ENCODE data around the gene SERP2. TPM values are rescaled to one million over a fixed set of nuclear protein-coding genes. Genes with fewer than 3 reads are reported as not detected.

Gene SERP2
- total and polyA plus RNA-seq, 2 donors (not counting 3 experiments of a cell fraction or from before 2014, with no cell fraction given), result 0.30 TPM; not detected in 1

DNA sequence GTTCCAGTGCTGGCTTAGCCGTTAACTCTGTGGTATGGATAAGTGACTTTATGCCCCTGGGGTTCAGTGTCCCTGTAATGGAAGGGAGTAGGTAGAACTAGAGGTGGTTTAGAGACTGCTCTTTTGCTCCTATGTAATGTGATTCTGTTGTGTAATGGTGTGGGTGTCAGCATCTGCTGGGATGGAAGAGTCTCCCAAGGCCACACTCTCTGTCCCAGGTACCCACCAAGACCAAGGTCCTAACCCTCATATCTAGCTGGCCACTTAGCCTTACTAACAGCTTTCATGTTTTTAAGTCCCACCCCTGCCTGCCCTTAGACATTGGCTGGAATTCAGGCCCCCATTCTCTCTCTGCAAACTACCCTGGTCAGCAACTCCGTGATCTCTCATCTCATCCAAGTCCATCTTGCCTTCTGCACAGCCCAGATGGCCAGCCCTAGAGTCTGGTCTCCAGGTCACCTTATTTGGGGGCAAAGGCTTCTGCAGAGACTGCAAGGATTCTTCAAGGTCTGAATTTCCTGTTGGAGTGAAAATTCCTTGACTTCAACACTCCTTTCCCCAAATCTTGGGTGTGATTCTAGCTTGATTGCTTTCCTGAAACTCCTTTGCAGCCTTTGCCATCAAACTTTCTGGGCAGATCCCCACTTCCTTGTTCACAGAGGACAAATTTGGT, 48.4 kb downstream of the SERP2 start:
- Histone ChIP-seq H3K36me3 (ENCODE audit: control insufficient read depth in 2 of 2, extremely low read depth in 1 of 2, insufficient read depth in 2 of 2, low read length in 2 of 2) (no peaks in the 10 kb centered on the region), H4K20me1 (replicated peaks; ENCODE audit: control insufficient read depth, extremely low read depth, insufficient read depth, low read length) (no peaks in the 10 kb centered on the region), H3K9me3 (replicated peaks; ENCODE audit: control insufficient read depth, insufficient read depth, low read length) (no peaks in the 10 kb centered on the region), H3K4me3 (replicated peaks in 1 of 3; ENCODE audit: insufficient read depth in 1 of 3, low read depth in 1 of 3, low read length in 3 of 3) (no peak overlapping the region), H3K27me3 (ENCODE audit: control insufficient read depth in 2 of 2, insufficient read depth in 2 of 2, low read length in 2 of 2) (peaks cover 4 to 5% of the 10 kb centered on the region in 2 experiments), H2AFZ (ENCODE audit: low read depth, low read length) (no peak overlapping the region), H3K9ac (replicated peaks; ENCODE audit: extremely low read depth, insufficient read depth, low read length) (no peak overlapping the region), H3K27ac (ENCODE audit: insufficient read depth, low read depth, low read length) (no peak overlapping the region), H3K4me2 (ENCODE audit: insufficient read depth, low read length) (no peak overlapping the region), H3K9me1 (replicated peaks; ENCODE audit: control insufficient read depth, extremely low read depth, insufficient read depth, low read length) (no peaks in the 10 kb centered on the region), H3K4me1 (ENCODE audit: control insufficient read depth, extremely low read depth, insufficient read depth, low read length) (no peaks in the 10 kb centered on the region), H3K79me2 (ENCODE audit: control insufficient read depth, insufficient read depth, low read length) (no peaks in the 10 kb centered on the region)
- no peak for DNase-seq (ENCODE audit: low read depth, low spot score)
- BruUV-seq (replicated peaks), result no TSS peak
- TF ChIP-seq MYC (IDR thresholded peaks at IDR 0.05; ENCODE audit: low read depth, low read length) (no peak), JUN (IDR thresholded peaks at IDR 0.05; ENCODE audit: borderline replicate concordance, insufficient read depth, insufficient read length, low read depth) (no peak)
- dilution Hi-C loops (cut with MboI; ENCODE audit: extremely low pct_ligation_motif_present, low sequenced_read_pairs), result no loop called here
- FAIRE-seq, result no peak
- CTCF ChIA-PET, result interaction anchor here (0.7 to 1.2 kb wide), 2 partner anchors 13 to 19 kb away, joined by 4 read pairs; no protein-coding TSS in a partner anchor
- POLR2A ChIA-PET, result no interaction called here
- intact Hi-C loops (cut with micrococcal nuclease), result no loop called here

- Histone ChIP-seq H3K9me1 (replicated peaks; ENCODE audit: control insufficient read depth, extremely low read depth, insufficient read depth, low read length) (no peaks in the 10 kb centered on the region), H3K36me3 (ENCODE audit: control insufficient read depth in 2 of 2, extremely low read depth in 1 of 2, insufficient read depth in 2 of 2, low read length in 2 of 2) (no peaks in the 10 kb centered on the region), H3K9me3 (replicated peaks; ENCODE audit: control insufficient read depth, insufficient read depth, low read length) (no peaks in the 10 kb centered on the region), H3K4me1 (ENCODE audit: control insufficient read depth, extremely low read depth, insufficient read depth, low read length) (no peaks in the 10 kb centered on the region), H2AFZ (ENCODE audit: low read depth, low read length) (no peak overlapping the region), H3K9ac (replicated peaks; ENCODE audit: extremely low read depth, insufficient read depth, low read length) (no peak overlapping the region), H3K79me2 (ENCODE audit: control insufficient read depth, insufficient read depth, low read length) (no peaks in the 10 kb centered on the region), H3K27ac (ENCODE audit: insufficient read depth, low read depth, low read length) (no peak overlapping the region), H4K20me1 (replicated peaks; ENCODE audit: control insufficient read depth, extremely low read depth, insufficient read depth, low read length) (no peaks in the 10 kb centered on the region), H3K4me2 (ENCODE audit: insufficient read depth, low read length) (no peak overlapping the region), H3K4me3 (replicated peaks in 1 of 3; ENCODE audit: insufficient read depth in 1 of 3, low read depth in 1 of 3, low read length in 3 of 3) (no peak overlapping the region), H3K27me3 (ENCODE audit: control insufficient read depth in 2 of 2, insufficient read depth in 2 of 2, low read length in 2 of 2) (peaks cover 4 to 5% of the 10 kb centered on the region in 2 experiments)
- TF ChIP-seq MAX (IDR thresholded peaks at IDR 0.05; ENCODE audit: insufficient read depth, insufficient read length), result no peak
- no peak for TF ChIP-seq JUN (IDR thresholded peaks at IDR 0.05; ENCODE audit: borderline replicate concordance, insufficient read depth, insufficient read length, low read depth)
- no peak for TF ChIP-seq MYC (IDR thresholded peaks at IDR 0.05; ENCODE audit: low read depth, low read length)
- TF ChIP-seq EZH2 (IDR thresholded peaks at IDR 0.05; ENCODE audit: borderline replicate concordance, low read depth, low read length, severe bottlenecking), result no peak
- TF ChIP-seq POLR2A (IDR thresholded peaks at IDR 0.05; ENCODE audit: low read depth, low read length), result no peak
- TF ChIP-seq, protein P1, sequence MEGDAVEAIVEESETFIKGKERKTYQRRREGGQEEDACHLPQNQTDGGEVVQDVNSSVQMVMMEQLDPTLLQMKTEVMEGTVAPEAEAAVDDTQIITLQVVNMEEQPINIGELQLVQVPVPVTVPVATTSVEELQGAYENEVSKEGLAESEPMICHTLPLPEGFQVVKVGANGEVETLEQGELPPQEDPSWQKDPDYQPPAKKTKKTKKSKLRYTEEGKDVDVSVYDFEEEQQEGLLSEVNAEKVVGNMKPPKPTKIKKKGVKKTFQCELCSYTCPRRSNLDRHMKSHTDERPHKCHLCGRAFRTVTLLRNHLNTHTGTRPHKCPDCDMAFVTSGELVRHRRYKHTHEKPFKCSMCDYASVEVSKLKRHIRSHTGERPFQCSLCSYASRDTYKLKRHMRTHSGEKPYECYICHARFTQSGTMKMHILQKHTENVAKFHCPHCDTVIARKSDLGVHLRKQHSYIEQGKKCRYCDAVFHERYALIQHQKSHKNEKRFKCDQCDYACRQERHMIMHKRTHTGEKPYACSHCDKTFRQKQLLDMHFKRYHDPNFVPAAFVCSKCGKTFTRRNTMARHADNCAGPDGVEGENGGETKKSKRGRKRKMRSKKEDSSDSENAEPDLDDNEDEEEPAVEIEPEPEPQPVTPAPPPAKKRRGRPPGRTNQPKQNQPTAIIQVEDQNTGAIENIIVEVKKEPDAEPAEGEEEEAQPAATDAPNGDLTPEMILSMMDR (IDR thresholded peaks at IDR 0.05; ENCODE audit: extremely low read depth in 1 of 2, insufficient read depth in 1 of 2, low read depth in 1 of 2, low read length in 2 of 2), result no peak
- TF ChIP-seq POLR2AphosphoS5 (IDR thresholded peaks at IDR 0.05; ENCODE audit: insufficient read depth, low read depth, low read length), result no peak
- no peak for TF ChIP-seq GATA2 (IDR thresholded peaks at IDR 0.05; ENCODE audit: insufficient read depth, insufficient read length, low read depth, low read length)
- TF ChIP-seq FOS (IDR thresholded peaks at IDR 0.05; ENCODE audit: borderline replicate concordance, insufficient read depth, low read length), result no peak
- intact Hi-C loops (cut with micrococcal nuclease) (no loop called here), dilution Hi-C loops (cut with MboI; ENCODE audit: extremely low pct_ligation_motif_present, low sequenced_read_pairs) (no loop called here)
- ChIA-PET CTCF (interaction anchor here (0.6 to 0.7 kb wide), 2 partner anchors 12 to 17 kb away, joined by 3 to 4 read pairs; no protein-coding TSS in a partner anchor), POLR2A (no interaction called here)
- DNase-seq (ENCODE audit: low read depth, low spot score), result no peak
- no TSS peak for BruUV-seq (replicated peaks)
- FAIRE-seq, result no peak
These were observed 49.4 kb downstream of the SERP2 start for GRCh38 chr13:44422755-44423643.

Data from endothelial cell of umbilical vein (primary cell).